A549 (cell line): ENCODE data around the gene ADARB1. TPM values are rescaled to one million over a fixed set of nuclear protein-coding genes. Genes with fewer than 3 reads are reported as not detected.

Experiments used
- ATAC-seq, 2 experiments: fragments of 200-7000 bp in 1 of 2; fragments of >200 bp in 1 of 2; cut with Nextera tagmentation in 1 of 2; cut with Tn5 transposase in 1 of 2; 3 replicates each; pipeline versions ENCODE4 v1.8.0 to v1.9.1; 2018 to 2020; ENCODE audit warnings: mild to moderate bottlenecking in 1 of 2, moderate library complexity in 1 of 2
- CTCF ChIA-PET: fragments of 300-600 bp; sonication (Branson Sonifier 250); formaldehyde crosslinking; extraction: SDS; loops from one replicate; lab custom pipeline; 2021; ENCODE audit warnings: antibody characterized with exemption, inconsistent platforms; lab: Yijun Ruan, JAX
- POLR2A ChIA-PET: fragments of 350-600 bp; formaldehyde crosslinking; extraction: SDS; loops from one replicate; lab custom pipeline; 2021; ENCODE audit warnings: antibody characterized with exemption, inconsistent platforms; lab: Yijun Ruan, JAX
- DNase-seq, 2 experiments: peaks; one replicate each; pipeline versions ENCODE4 v3.0.0 to v3.0.0-alpha.2; 2011 to 2016; ENCODE audit warnings: low read depth in 1 of 2, low spot score in 1 of 2
- FAIRE-seq: peaks from 2 replicates; lab custom pipeline; 2011; peaks lifted over from hg19 to GRCh38; lab: Jason Lieb, UNC
- H3K27ac ChIP-seq, 2 experiments: fragments of >200 bp; sonication (Bioruptor Twin); formaldehyde crosslinking; 3 replicates each; pipeline ENCODE4 v1.5.1; 2016 to 2017
- H3K4me1 ChIP-seq: fragments of >200 bp; sonication (Bioruptor Twin); formaldehyde crosslinking; 3 replicates; pipeline ENCODE4 v1.6.1; 2016
- H3K4me2 ChIP-seq: fragments of >200 bp; sonication (Bioruptor Twin); formaldehyde crosslinking; 3 replicates; pipeline ENCODE4 v1.6.1; 2016
- H3K4me3 ChIP-seq: fragments of >200 bp; sonication (Bioruptor Twin); formaldehyde crosslinking; 3 replicates; pipeline ENCODE4 v1.5.1; 2016
- H3K9me3 ChIP-seq: fragments of >200 bp; sonication (Bioruptor Twin); formaldehyde crosslinking; 3 replicates; pipeline ENCODE4 v1.6.1; 2016
- BHLHE40 ChIP-seq: IDR thresholded peaks from 2 replicates; pipeline ENCODE4 v1.6.1; 2012; ENCODE audit warnings: low read depth, low read length, inconsistent platforms
- CBX8 ChIP-seq: fragments of 200-600 bp; sonication (generic); IDR thresholded peaks from 2 replicates; pipeline ENCODE4 v1.6.1; 2016
- CHD2 ChIP-seq: fragments of 150-350 bp; IDR thresholded peaks from 2 replicates; pipeline ENCODE4 v1.6.1; 2014; ENCODE audit warnings: low read length; ENCODE audit not compliant: partially characterized antibody
- CTCF ChIP-seq: fragments of >200 bp; sonication (Bioruptor Twin); formaldehyde crosslinking; IDR thresholded peaks from 3 replicates; pipeline ENCODE4 v1.5.1; 2016
- EHF ChIP-seq: fragments of 250-450 bp; sonication (Bioruptor Pico); IDR thresholded peaks from 2 replicates; pipeline ENCODE4 v1.5.0; 2020; ENCODE audit warnings: mild to moderate bottlenecking
- ELK1 ChIP-seq: fragments of 150-350 bp; IDR thresholded peaks from 2 replicates; pipeline ENCODE4 v1.6.1; 2014; ENCODE audit warnings: low read depth, mild to moderate bottlenecking, low read length
- ESRRA ChIP-seq: fragments of 150-350 bp; IDR thresholded peaks from 2 replicates; pipeline ENCODE4 v1.6.1; 2014; ENCODE audit warnings: mild to moderate bottlenecking, low read length, borderline replicate concordance
- FOXS1 ChIP-seq: fragments of 250-450 bp; sonication (Bioruptor Pico); IDR thresholded peaks from 2 replicates; pipeline ENCODE4 v1.5.0; 2020; ENCODE audit warnings: mild to moderate bottlenecking, moderate library complexity
- GATA3 ChIP-seq: IDR thresholded peaks from 2 replicates; pipeline ENCODE4 v1.6.1; 2012; ENCODE audit warnings: borderline replicate concordance
- HMGXB4 ChIP-seq: fragments of 250-450 bp; sonication (Bioruptor Pico); IDR thresholded peaks from 2 replicates; pipeline ENCODE4 v1.5.0; 2021; ENCODE audit warnings: mild to moderate bottlenecking, moderate library complexity, borderline replicate concordance
- HOXA7 ChIP-seq: fragments of 250-450 bp; sonication (Bioruptor Pico); IDR thresholded peaks from 2 replicates; pipeline ENCODE4 v1.5.0; 2020; ENCODE audit warnings: mild to moderate bottlenecking, moderate library complexity
- HOXB13 ChIP-seq: fragments of 250-450 bp; sonication (Bioruptor Pico); IDR thresholded peaks from 2 replicates; pipeline ENCODE4 v1.5.0; 2020; ENCODE audit warnings: low read depth, mild to moderate bottlenecking, moderate library complexity
- MAFK ChIP-seq: fragments of 450-650 bp; IDR thresholded peaks from 2 replicates; pipeline ENCODE4 v1.6.1; 2014; ENCODE audit not compliant: partially characterized antibody
- NPAS2 ChIP-seq: fragments of 250-450 bp; sonication (Bioruptor Pico); IDR thresholded peaks from 2 replicates; pipeline ENCODE4 v1.8.0; 2022; ENCODE audit warnings: mild to moderate bottlenecking, moderate library complexity, borderline replicate concordance
- PHF8 ChIP-seq: fragments of 200-600 bp; sonication (generic); IDR thresholded peaks from 2 replicates; pipeline ENCODE4 v1.6.1; 2016; ENCODE audit warnings: low read depth, mild to moderate bottlenecking, antibody characterized with exemption, moderate library complexity, borderline replicate concordance
- POLR2AphosphoS2 ChIP-seq: conservative IDR thresholded peaks from 2 replicates; pipeline ENCODE4 v1.6.1; 2012; ENCODE audit warnings: low read length, improper control_type of control experiment, inconsistent platforms
- RAD21 ChIP-seq, 2 experiments: fragments of >200 bp in 1 of 2; sonication (Bioruptor Twin) in 1 of 2; formaldehyde crosslinking in 1 of 2; IDR thresholded peaks in 1 of 2; conservative IDR thresholded peaks in 1 of 2; 2 replicates in 1 of 2; 3 replicates in 1 of 2; pipeline ENCODE4 v1.6.1; 2012 to 2018; ENCODE audit warnings: inconsistent platforms in 1 of 2
- RARB ChIP-seq: fragments of 250-450 bp; sonication (Bioruptor Pico); IDR thresholded peaks from 2 replicates; pipeline ENCODE4 v1.8.0; 2021; ENCODE audit warnings: mild to moderate bottlenecking, moderate library complexity
- SMC3 ChIP-seq: fragments of >200 bp; sonication (Bioruptor Twin); formaldehyde crosslinking; IDR thresholded peaks from 3 replicates; pipeline ENCODE4 v1.6.1; 2018; ENCODE audit warnings: inconsistent platforms
- SREBF2 ChIP-seq: fragments of 450-650 bp; IDR thresholded peaks from 2 replicates; pipeline ENCODE4 v1.6.1; 2014; ENCODE audit warnings: mild to moderate bottlenecking, moderate library complexity
- USF2 ChIP-seq: fragments of 450-650 bp; IDR thresholded peaks from 2 replicates; pipeline ENCODE4 v1.6.1; 2014; ENCODE audit warnings: antibody characterized with exemption
- ZSCAN20 ChIP-seq: fragments of 250-450 bp; sonication (Bioruptor Pico); IDR thresholded peaks from 2 replicates; pipeline ENCODE4 v1.8.0; 2022; ENCODE audit warnings: mild to moderate bottlenecking, moderate library complexity
- WGBS: methylation state at CpG from one replicate; pipeline ENCODE4 v1.1.6; 2017; ENCODE audit errors: missing lambda C conversion rate; 5-methylcytosine and 5-hydroxymethylcytosine counted together
- polyA plus RNA-seq, 4 experiments: library from polyadenylated mRNA; depleted of rRNA in 3 of 4; stranded (reverse); fragments of >200 nt; fragmentation: RNase III in 1 of 4; extraction: RNeasy Plus Mini Kit Qiagen cat#74134 plus additional on column Dnase treatment in 1 of 4; gene quantifications; 2 replicates in 3 of 4; 3 replicates in 1 of 4; pipeline ENCODE4 v1.2.3, GENCODE V29; 2011 to 2017
- TF ChIP-seq, protein P1 (sequence below): IDR thresholded peaks from 2 replicates; pipeline ENCODE4 v1.6.1; 2012; ENCODE audit warnings: low read depth, borderline replicate concordance

The ADARB1 gene
- polyA plus RNA-seq, 2 of the 4 experiments (the other 2 are of a cell fraction) = 3.2 to 5.7 TPM

DNA sequence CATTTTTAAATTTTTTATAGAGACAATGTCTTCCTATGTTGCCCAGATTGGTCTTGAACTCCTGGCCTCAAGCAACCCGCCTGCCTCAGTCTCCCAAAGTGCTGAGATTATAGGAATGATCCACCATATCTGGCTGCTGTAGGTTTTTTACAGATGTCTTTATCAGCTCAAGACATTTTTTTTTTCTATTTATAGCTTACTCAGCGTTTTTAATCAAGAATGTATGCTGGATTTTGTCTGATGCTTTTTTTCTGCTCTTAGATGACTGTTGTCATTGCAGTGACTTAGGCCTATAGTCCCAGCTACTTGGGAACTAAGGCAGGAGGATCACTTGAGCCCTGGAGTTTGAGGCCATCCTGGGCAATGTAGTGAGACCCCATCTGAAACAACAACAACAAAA is 140.8 kb downstream of the ADARB1 start:
- DNase-seq = no peak
- Histone ChIP-seq H3K4me3 (no peak overlapping the region), H3K27ac (no peak overlapping the region), H3K4me1 (no peaks in the 10 kb centered on the region), H3K9me3 (peaks cover 6% of the 10 kb centered on the region; the same call in 1 of the 3 replicates), H3K4me2 (no peak overlapping the region)
- WGBS = 35% methylated on average over 2 of the region's 2 CpGs
- no peak for TF ChIP-seq HOXB13 (CRISPR knock-in tag)
- no peak for TF ChIP-seq CBX8
- peak; percentile 96 for TF ChIP-seq MAFK
- FAIRE-seq = no peak
- POLR2A ChIA-PET = no interaction called here
- CTCF ChIA-PET = no interaction called here
- ATAC-seq = no peak

DNA sequence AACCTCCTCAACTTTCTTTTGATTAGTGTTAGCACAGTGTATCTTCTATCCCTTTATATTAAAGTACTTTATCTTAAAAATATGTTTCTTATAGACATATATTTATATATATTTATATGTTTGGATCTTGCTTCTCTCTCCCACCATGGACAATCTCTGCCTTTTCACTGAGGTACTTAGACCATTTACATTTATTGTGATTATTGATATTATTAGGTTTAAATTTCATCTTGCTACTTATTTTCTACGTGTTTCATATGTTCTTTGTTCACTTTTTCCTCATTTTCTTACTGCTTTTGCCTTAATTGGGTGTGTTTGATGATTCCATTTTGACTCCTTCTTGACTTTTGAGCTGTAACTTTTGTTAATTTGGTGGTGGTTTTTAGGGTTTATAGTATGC is 142.6 kb downstream of the ADARB1 start:
- ChIA-PET CTCF (no interaction called here), POLR2A (no interaction called here)
- H3K4me2 ChIP-seq = no peak overlapping the region
- ATAC-seq (no peak), FAIRE-seq (no peak), DNase-seq (no peak)
- H3K4me3 ChIP-seq = no peak overlapping the region
- no peak overlapping the region for H3K27ac ChIP-seq
- WGBS = 0% methylated on average over 1 of the region's 1 CpG
- TF ChIP-seq ESRRA (no peak), FOXS1 (no peak), SREBF2 (no peak), USF2 (no peak), RAD21 (conservative IDR thresholded peaks at IDR 0.05 in 1 of 2, IDR thresholded peaks at IDR 0.05 in 1 of 2) (no peak), CTCF (no peak), POLR2AphosphoS2 (no peak), HMGXB4 (CRISPR knock-in tag) (no peak), RARB (CRISPR knock-in tag) (no peak), GATA3 (no peak), HOXB13 (CRISPR knock-in tag) (no peak), SMC3 (no peak), EHF (CRISPR knock-in tag) (no peak), ELK1 (no peak), CHD2 (no peak)
- no peaks in the 10 kb centered on the region for H3K4me1 ChIP-seq
- peaks cover 6% of the 10 kb centered on the region; the same call in 1 of the 3 replicates for H3K9me3 ChIP-seq

GRCh38 chr21:45219517-45219916 is 145.1 kb downstream of the ADARB1 start:
- CTCF ChIA-PET = interaction anchor here (1.4 kb wide), 1 partner anchor 79 kb away, joined by 4 read pairs; no protein-coding TSS in a partner anchor
- Histone ChIP-seq H3K9me3 (peaks cover 6% of the 10 kb centered on the region; the same call in 1 of the 3 replicates), H3K4me3 (no peak overlapping the region), H3K4me1 (no peaks in the 10 kb centered on the region), H3K4me2 (no peak overlapping the region), H3K27ac (no peak overlapping the region)
- DNase-seq (no peak), FAIRE-seq (no peak), ATAC-seq (no peak)
- POLR2A ChIA-PET = no interaction called here
- TF ChIP-seq SREBF2 (no peak), HMGXB4 (CRISPR knock-in tag) (no peak), CBX8 (no peak), ZSCAN20 (no peak), BHLHE40 (no peak), PHF8 (no peak), NPAS2 (CRISPR knock-in tag) (no peak), GATA3 (no peak), SMC3 (no peak), HOXA7 (CRISPR knock-in tag) (no peak)
- TF ChIP-seq, protein P1, sequence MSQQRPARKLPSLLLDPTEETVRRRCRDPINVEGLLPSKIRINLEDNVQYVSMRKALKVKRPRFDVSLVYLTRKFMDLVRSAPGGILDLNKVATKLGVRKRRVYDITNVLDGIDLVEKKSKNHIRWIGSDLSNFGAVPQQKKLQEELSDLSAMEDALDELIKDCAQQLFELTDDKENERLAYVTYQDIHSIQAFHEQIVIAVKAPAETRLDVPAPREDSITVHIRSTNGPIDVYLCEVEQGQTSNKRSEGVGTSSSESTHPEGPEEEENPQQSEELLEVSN = no peak
- WGBS = 87% methylated on average over 6 of the region's 6 CpGs
